Liver (tissue), 9 donors: ENCODE results near the gene KLK10. TPM values are rescaled to one million over a fixed set of nuclear protein-coding genes. Genes with fewer than 3 reads are reported as not detected.

ENCODE experiments used
- DNase-seq: peaks from one replicate; pipeline ENCODE4 v3.0.0-alpha.2; 2017; ENCODE audit warnings: low spot score
- H3K27ac ChIP-seq, 2 donors: one replicate each; pipeline ENCODE4 v1.7.0; 2013; ENCODE audit warnings: inconsistent platforms in 2 of 2, low read length in 2 of 2, control low read depth in 1 of 2, low read depth in 1 of 2, mild to moderate bottlenecking in 1 of 2
- H3K27me3 ChIP-seq, 4 donors: one replicate each; pipeline versions ENCODE4 v1.6.1 to v1.7.0; 2013; ENCODE audit warnings: low read length in 3 of 4, inconsistent platforms in 1 of 4, mild to moderate bottlenecking in 1 of 4, moderate library complexity in 1 of 4; ENCODE audit not compliant: control insufficient read depth in 4 of 4, insufficient read depth in 4 of 4
- H3K36me3 ChIP-seq, 4 donors: one replicate each; pipeline versions ENCODE4 v1.6.1 to v1.7.0; 2013; ENCODE audit warnings: low read length in 3 of 4, mild to moderate bottlenecking in 3 of 4, low read depth in 1 of 4, moderate library complexity in 1 of 4; ENCODE audit not compliant: control insufficient read depth in 4 of 4, insufficient read depth in 3 of 4
- H3K4me1 ChIP-seq, 4 donors: one replicate each; pipeline versions ENCODE4 v1.6.1 to v1.7.0; 2013; ENCODE audit warnings: low read length in 3 of 4, mild to moderate bottlenecking in 3 of 4, moderate library complexity in 1 of 4; ENCODE audit not compliant: control insufficient read depth in 4 of 4, insufficient read depth in 4 of 4
- H3K4me3 ChIP-seq, 3 donors: one replicate each; pipeline versions ENCODE4 v1.6.1 to v1.7.0; 2013; ENCODE audit warnings: low read length in 3 of 3, control low read depth in 1 of 3, low read depth in 1 of 3, mild to moderate bottlenecking in 1 of 3
- H3K9ac ChIP-seq, 2 donors: one replicate each; pipeline ENCODE4 v1.7.0; 2013; ENCODE audit warnings: low read length in 2 of 2, mild to moderate bottlenecking in 2 of 2, moderate library complexity in 2 of 2, control low read depth in 1 of 2, low read depth in 1 of 2
- H3K9me3 ChIP-seq, 4 donors: one replicate each; pipeline versions ENCODE4 v1.6.1 to v1.7.0; 2013; ENCODE audit warnings: low read length in 3 of 4; ENCODE audit not compliant: control insufficient read depth in 4 of 4
- ATF3 ChIP-seq: IDR thresholded peaks from 2 replicates; pipeline ENCODE4 v1.6.1; 2016; ENCODE audit warnings: antibody characterized with exemption
- CTCF ChIP-seq: fragments of 150-350 bp; IDR thresholded peaks from 2 replicates; pipeline ENCODE4 v1.5.1; 2017; ENCODE audit warnings: improper control_type of control experiment, low read depth, low read length; ENCODE audit not compliant: missing input control
- EGR1 ChIP-seq, 2 donors: IDR thresholded peaks; 2 replicates each; pipeline ENCODE4 v1.6.1; 2016 to 2018; ENCODE audit warnings: antibody characterized with exemption in 2 of 2, low read depth in 2 of 2
- FOXA1 ChIP-seq: IDR thresholded peaks from 2 replicates; pipeline ENCODE4 v1.6.1; 2016; ENCODE audit warnings: antibody characterized with exemption
- FOXA2 ChIP-seq: IDR thresholded peaks from 2 replicates; pipeline ENCODE4 v1.6.1; 2016; ENCODE audit warnings: antibody characterized with exemption
- GABPA ChIP-seq, 2 donors: IDR thresholded peaks in 1 of 2; conservative IDR thresholded peaks in 1 of 2; 2 replicates each; pipeline ENCODE4 v1.6.1; 2016; ENCODE audit warnings: antibody characterized with exemption in 2 of 2, mild to moderate bottlenecking in 1 of 2, moderate library complexity in 1 of 2
- HNF4A ChIP-seq, 2 donors: conservative IDR thresholded peaks; 2 replicates each; pipeline ENCODE4 v1.6.1; 2016; ENCODE audit warnings: antibody characterized with exemption in 2 of 2, mild to moderate bottlenecking in 2 of 2
- HNF4G ChIP-seq: IDR thresholded peaks from 2 replicates; pipeline ENCODE4 v1.6.1; 2016; ENCODE audit warnings: antibody characterized with exemption
- JUND ChIP-seq, 2 donors: IDR thresholded peaks; 2 replicates each; pipeline ENCODE4 v1.6.1; 2016; ENCODE audit warnings: antibody characterized with exemption in 2 of 2
- REST ChIP-seq: IDR thresholded peaks from 2 replicates; pipeline ENCODE4 v1.6.1; 2016; ENCODE audit warnings: antibody characterized with exemption, mild to moderate bottlenecking
- RXRA ChIP-seq, 2 donors: IDR thresholded peaks; 2 replicates each; pipeline ENCODE4 v1.6.1; 2017 to 2018; ENCODE audit warnings: antibody characterized with exemption in 2 of 2, mild to moderate bottlenecking in 1 of 2
- SP1 ChIP-seq: IDR thresholded peaks from 2 replicates; pipeline ENCODE4 v1.6.1; 2018; ENCODE audit warnings: antibody characterized with exemption, mild to moderate bottlenecking
- YY1 ChIP-seq: IDR thresholded peaks from 2 replicates; pipeline ENCODE4 v1.6.1; 2016; ENCODE audit warnings: antibody characterized with exemption, mild to moderate bottlenecking
- ZBTB33 ChIP-seq: IDR thresholded peaks from 2 replicates; pipeline ENCODE4 v1.6.1; 2016; ENCODE audit warnings: antibody characterized with exemption
- WGBS: extraction: QIAGEN DNeasy Blood & Tissue Kit; methylation state at CpG from one replicate; pipeline ENCODE4 v1.1.7; 2013; 5-methylcytosine and 5-hydroxymethylcytosine counted together
- polyA plus RNA-seq, 2 donors: library from polyadenylated mRNA; stranded (reverse) in 1 of 2; unstranded in 1 of 2; fragments of 200-250 nt in 1 of 2; fragments of >200 nt in 1 of 2; fragmentation: Nextera tagmentation in 1 of 2; extraction: Ambion mirVana in 1 of 2; gene quantifications; one replicate each; pipeline versions ENCODE4 v1.2.1 to v1.2.3, GENCODE V29; 2013 to 2015
- total RNA-seq, 2 donors: library from RNA; depleted of rRNA; stranded (reverse); fragments of >200 nt; gene quantifications; one replicate each; pipeline ENCODE4 v1.2.3, GENCODE V29; 2014
- donor health status: healthy.
- donor health status: healthy.
- donor health status: healthy.
- donor health status: healthy.
- donor health status: healthy.

Gene KLK10
- total and polyA plus RNA-seq, 4 donors: 0.06 TPM; not detected in 3

GRCh38 chr19:50977626-50978025, 41.9 kb downstream of the KLK10 start:
- Histone ChIP-seq H3K27ac (no peak overlapping the region), H3K4me1 (no peaks in the 10 kb centered on the region), H3K36me3 (no peaks in the 10 kb centered on the region), H3K9ac (no peak overlapping the region), H3K27me3 (peaks cover 0 to 3% (median under 1%) of the 10 kb centered on the region in 4 donors), H3K4me3 (no peak overlapping the region), H3K9me3 (no peaks in the 10 kb centered on the region)
- DNase-seq: no peak
- TF ChIP-seq HNF4G (no peak), FOXA1 (no peak), HNF4A (conservative IDR thresholded peaks at IDR 0.05) (no peak)
- WGBS: 76% methylated on average over 4 of the region's 4 CpGs

- WGBS: 22% methylated on average over 8 of the region's 8 CpGs
- Histone ChIP-seq H3K4me3 (no peak overlapping the region), H3K9me3 (no peaks in the 10 kb centered on the region), H3K27ac (no peak overlapping the region), H3K4me1 (no peaks in the 10 kb centered on the region), H3K9ac (no peak overlapping the region), H3K36me3 (no peaks in the 10 kb centered on the region), H3K27me3 (peaks cover 0 to 5% (median under 1%) of the 10 kb centered on the region in 4 donors)
- DNase-seq: no peak
- TF ChIP-seq FOXA2 (no peak), ATF3 (no peak), ZBTB33 (no peak), HNF4A (conservative IDR thresholded peaks at IDR 0.05) (no peak), GABPA (IDR thresholded peaks at IDR 0.05 in 1 of 2, conservative IDR thresholded peaks at IDR 0.05 in 1 of 2) (no peak), HNF4G (no peak), JUND (IDR thresholded peaks at IDR 0.05) (no peak), EGR1 (IDR thresholded peaks at IDR 0.05; ENCODE audit: low read depth in 2 of 2) (no peak), YY1 (no peak), RXRA (IDR thresholded peaks at IDR 0.05) (no peak), REST (no peak), CTCF (no peak), SP1 (no peak)
Observed at GRCh38 chr19:50975766-50976165, 43.7 kb downstream of the KLK10 start.
